HK-2 (cell line): ENCODE data around the gene RAET1E.
"Not testable (repeated sequence)": the region's sequence is repeated elsewhere in the genome, so short reads cannot be mapped to it uniquely, and the experiment has no call there.

ENCODE experiments used
- DNase-seq: peaks from one replicate; pipeline ENCODE4 v3.0.0-alpha.2; 2018; ENCODE audit not compliant: unreplicated experiment

The RAET1E gene, protein sequence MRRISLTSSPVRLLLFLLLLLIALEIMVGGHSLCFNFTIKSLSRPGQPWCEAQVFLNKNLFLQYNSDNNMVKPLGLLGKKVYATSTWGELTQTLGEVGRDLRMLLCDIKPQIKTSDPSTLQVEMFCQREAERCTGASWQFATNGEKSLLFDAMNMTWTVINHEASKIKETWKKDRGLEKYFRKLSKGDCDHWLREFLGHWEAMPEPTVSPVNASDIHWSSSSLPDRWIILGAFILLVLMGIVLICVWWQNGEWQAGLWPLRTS

DNA sequence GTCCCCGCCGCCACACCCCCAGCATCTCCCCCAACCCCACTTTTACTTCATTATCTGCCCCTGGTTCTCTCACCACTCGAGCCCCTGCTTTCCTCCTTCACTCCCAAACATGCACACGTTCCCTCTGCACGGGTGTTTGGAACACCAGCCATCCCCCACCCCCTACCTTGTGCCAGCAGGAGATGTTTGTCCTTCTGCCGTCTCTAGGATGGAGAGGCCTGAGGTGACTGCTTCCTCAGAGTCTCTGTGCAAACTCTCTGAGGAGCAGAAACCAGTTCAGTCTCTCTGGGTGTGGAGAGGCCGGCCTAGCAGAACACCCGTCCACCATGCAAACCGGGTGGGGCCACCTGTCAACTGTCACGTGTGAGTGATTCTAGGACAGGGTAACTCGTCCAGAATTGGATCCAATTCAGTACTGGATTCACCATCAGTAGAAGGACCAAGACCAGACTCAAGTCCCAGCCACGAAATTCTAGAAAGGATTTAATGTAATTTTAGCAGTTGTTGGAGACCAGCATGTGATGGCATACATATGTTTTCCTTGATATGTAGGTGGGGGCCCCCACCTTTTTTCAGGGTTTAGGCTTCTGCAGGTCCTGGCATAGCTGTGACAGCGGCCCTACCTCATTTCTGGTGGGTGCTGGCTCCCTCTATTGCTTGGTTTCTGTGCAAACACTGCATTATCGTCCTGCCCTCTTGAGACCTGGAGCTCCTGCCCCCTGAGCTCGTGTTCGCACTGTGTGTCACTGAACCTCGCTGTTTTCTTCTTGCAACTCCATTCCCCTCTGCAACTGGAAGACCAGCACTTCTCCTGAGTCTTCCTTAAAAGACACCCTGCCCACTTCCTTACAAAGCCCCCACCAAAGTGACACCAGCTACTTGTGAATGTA, at the start of gene RAET1E:
Gene RAET1E, minus strand, starts transcription at position 259 of the 890 bp plus-strand sequence. CDS start 7,212 bp downstream, outside the sequence.
- DNase-seq: no peak

DNA sequence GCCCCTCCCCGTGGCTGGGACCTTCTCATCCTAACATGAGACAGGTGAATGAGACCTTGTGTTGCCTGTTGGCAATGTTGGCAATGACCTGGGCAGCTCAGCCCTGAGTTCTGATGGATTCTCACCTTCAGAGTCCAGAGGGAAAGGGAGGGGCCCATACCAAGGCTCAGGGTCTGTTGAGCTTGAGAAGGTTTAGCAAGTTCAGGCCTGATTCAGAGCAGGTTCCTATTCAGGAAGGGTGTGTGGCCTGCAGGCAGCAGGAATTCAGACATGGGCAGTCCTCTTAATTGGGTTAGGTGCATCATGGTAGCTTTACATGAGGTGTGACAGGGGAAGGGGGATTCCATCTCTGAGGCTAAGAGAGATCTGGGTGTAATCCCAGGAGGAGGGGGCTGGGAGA, 49.6 kb upstream of the RAET1E start:
- not testable (repeated sequence) for DNase-seq

- DNase-seq: not testable (repeated sequence)
Measured at GRCh38 chr6:149946631-149947030, 48.7 kb upstream of the RAET1E start.

DNA sequence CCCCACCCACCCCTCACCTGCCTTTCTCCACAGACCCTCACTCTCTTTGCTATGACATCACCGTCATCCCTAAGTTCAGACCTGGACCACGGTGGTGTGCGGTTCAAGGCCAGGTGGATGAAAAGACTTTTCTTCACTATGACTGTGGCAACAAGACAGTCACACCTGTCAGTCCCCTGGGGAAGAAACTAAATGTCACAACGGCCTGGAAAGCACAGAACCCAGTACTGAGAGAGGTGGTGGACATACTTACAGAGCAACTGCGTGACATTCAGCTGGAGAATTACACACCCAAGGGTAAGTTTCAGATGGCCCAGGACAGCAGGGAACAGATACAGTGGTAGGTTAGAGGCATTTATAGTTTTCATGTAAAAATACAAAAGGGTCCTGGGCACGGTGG, 47.4 kb upstream of the RAET1E start:
- not testable (repeated sequence) for DNase-seq

DNA sequence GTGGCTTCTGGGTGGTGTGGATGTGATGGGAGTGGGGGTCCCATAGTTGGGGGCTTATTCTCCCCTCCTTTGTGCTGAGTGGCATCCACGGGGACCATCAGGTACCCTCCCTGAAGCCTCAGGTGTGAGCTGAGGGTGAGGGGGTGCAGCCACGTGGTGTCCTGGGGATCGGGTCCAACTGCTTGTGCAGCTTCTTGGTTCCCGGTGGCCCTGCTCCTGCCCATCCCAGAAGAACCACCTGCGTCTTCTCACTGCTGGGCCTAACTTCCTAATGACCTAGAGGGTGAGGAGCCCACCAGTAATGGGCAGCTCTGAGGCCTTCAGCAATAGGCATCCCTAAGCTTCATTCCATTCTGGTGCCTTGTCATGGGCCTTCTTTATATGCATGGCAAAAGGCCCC, 45.4 kb upstream of the RAET1E start:
- DNase-seq: not testable (repeated sequence)

DNA sequence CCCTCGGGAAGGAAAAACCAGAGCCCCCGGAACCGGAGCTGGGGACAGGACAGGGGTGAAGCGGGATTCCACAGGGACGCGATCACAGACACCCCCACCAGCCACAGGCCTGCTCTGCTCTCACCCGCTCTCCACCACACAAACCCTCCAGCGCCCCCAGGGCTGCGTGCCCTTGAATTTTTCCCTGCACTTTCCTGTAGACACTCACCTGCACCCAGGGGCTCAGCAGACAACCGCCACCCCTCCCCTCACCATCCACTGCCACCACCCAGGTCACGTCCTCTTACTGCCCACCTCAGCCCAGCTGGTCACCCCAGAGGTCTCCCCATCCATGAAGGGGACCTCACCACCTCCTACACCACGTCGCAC, 44.5 kb upstream of the RAET1E start:
- no peak for DNase-seq

- DNase-seq: peak; percentile 93
Measured at GRCh38 chr6:149941583-149942460, 43.9 kb upstream of the RAET1E start, which contains the start of gene ULBP2. ULBP2 (plus strand) TSS chr6:149942014; CDS start chr6:149942073, 59 bp downstream.

GRCh38 chr6:149940672-149940982, 42.7 kb upstream of the RAET1E start:
- DNase-seq: no peak

- DNase-seq: no peak
Measured at GRCh38 chr6:149939909-149940671, 42.2 kb upstream of the RAET1E start.

- DNase-seq: no peak
Measured at GRCh38 chr6:149939356-149939648, 41.4 kb upstream of the RAET1E start.

- DNase-seq: peak; percentile 42
Measured at GRCh38 chr6:149938571-149939355, 40.9 kb upstream of the RAET1E start.

DNA sequence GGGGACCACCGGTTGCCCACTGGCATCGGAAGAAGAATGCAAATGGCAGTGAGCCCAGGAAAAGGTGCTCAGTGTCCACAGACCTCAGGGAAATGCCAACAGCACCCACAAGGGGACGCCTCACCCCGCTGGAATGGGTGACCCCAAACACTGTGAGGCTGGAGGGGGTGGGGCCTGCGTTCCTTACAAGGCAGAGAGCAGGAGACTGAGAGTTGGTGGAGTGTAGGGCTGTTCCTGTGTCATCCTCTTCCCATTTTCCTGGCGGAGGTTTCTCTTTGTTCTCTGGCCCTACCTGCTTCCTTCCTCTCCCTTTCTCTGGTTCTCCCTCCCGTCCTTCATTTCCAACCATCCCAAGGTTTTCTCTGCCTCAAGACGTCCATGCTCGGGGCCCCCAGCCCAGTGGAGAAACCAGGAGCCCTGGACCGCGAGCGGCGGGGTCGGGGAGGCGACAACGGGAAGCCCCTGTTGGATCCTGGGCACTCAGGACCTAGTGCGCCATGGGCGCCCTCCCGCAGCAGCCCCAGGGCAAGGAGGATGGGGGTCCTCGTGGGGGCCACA, 40.2 kb upstream of the RAET1E start:
- not testable (repeated sequence) for DNase-seq

DNA sequence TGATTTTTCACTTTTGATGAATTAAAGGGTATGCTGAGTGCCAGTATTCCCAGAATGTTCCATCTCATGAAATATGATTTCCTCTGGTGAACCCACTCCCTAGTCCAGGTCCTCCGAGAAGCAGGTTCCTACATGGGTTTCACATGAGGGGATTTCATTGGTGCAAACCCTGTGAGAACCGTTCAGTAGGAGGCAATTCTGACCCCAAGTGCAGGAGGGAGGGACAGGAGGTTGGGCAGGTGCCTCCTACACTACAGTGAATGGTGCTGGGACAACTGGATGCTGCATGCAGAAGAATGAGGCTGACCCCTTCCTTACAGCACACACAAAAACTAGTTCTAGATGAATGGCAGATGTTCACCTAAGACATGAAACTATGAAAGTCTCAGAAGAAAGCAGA, 38.8 kb upstream of the RAET1E start:
- DNase-seq: no peak

GRCh38 chr6:149935668-149936067, 37.8 kb upstream of the RAET1E start:
- no peak for DNase-seq

GRCh38 chr6:149935246-149935645, 37.3 kb upstream of the RAET1E start:
- DNase-seq: no peak

GRCh38 chr6:149934249-149935156, 36.6 kb upstream of the RAET1E start:
- peak; percentile 49 for DNase-seq

- DNase-seq: no peak
Measured at GRCh38 chr6:149933461-149933860, 35.5 kb upstream of the RAET1E start.

GRCh38 chr6:149933036-149933435, 35.1 kb upstream of the RAET1E start:
- DNase-seq: no peak

GRCh38 chr6:149931501-149931900, 33.6 kb upstream of the RAET1E start:
- no peak for DNase-seq
